Calu3 (cell line): ENCODE measurements around the gene PAPPA2. TPM values are rescaled to one million over a fixed set of nuclear protein-coding genes. Genes with fewer than 3 reads are reported as not detected.

Experiments
- BruUV-seq: library from RNA; stranded (reverse); fragments of 400-500 nt; replicated peaks from 2 replicates; lab custom pipeline; 2021; lab: Mats Ljungman, UMichigan
- CTCF ChIA-PET: fragments of 300-600 bp; sonication (Branson Sonifier 250); formaldehyde crosslinking; loops from one replicate; lab custom pipeline; 2022; ENCODE audit warnings: antibody characterized with exemption; lab: Charles Lee
- DNase-seq: peaks from one replicate; pipeline ENCODE4 v3.0.0; 2022
- H3K27ac Mint-ChIP-seq: one replicate; pipeline ENCODE4 v1.8.0; 2022; ENCODE audit warnings: mixed read lengths; ENCODE audit not compliant: unreplicated experiment
- H3K27me3 Mint-ChIP-seq: one replicate; pipeline ENCODE4 v1.8.0; 2022; ENCODE audit warnings: mixed read lengths; ENCODE audit not compliant: unreplicated experiment
- H3K36me3 Mint-ChIP-seq: one replicate; pipeline ENCODE4 v1.8.0; 2022; ENCODE audit warnings: mild to moderate bottlenecking, moderate library complexity, mixed read lengths; ENCODE audit not compliant: insufficient read depth, unreplicated experiment
- H3K4me1 Mint-ChIP-seq: one replicate; pipeline ENCODE4 v1.8.0; 2022; ENCODE audit warnings: mild to moderate bottlenecking, low read depth, mixed read lengths; ENCODE audit not compliant: unreplicated experiment
- H3K4me3 Mint-ChIP-seq: one replicate; pipeline ENCODE4 v1.8.0; 2022; ENCODE audit warnings: mild to moderate bottlenecking, low read depth, moderate library complexity, mixed read lengths; ENCODE audit not compliant: unreplicated experiment
- H3K9me3 Mint-ChIP-seq: one replicate; pipeline ENCODE4 v1.8.0; 2022; ENCODE audit warnings: low read depth, mixed read lengths; ENCODE audit not compliant: unreplicated experiment
- intact Hi-C: fragments of 100-400 bp; cut with micrococcal nuclease; formaldehyde crosslinking; loops from one replicate; pipeline ENCODE4 v1.10.0; 2022; ENCODE audit not compliant: unreplicated experiment
- total RNA-seq: library from RNA; stranded (reverse); gene quantifications from 2 replicates; pipeline ENCODE4 v1.2.3, GENCODE V29; 2022
- TF ChIP-seq, protein P1 (sequence below): fragments of 200-600 bp; IDR thresholded peaks from one replicate; pipeline ENCODE4 v1.8.0; 2022; ENCODE audit warnings: antibody characterized with exemption; ENCODE audit not compliant: unreplicated experiment

PAPPA2 gene
- total RNA-seq, 1 experiment from 2014 or later = 0.14 TPM

DNA sequence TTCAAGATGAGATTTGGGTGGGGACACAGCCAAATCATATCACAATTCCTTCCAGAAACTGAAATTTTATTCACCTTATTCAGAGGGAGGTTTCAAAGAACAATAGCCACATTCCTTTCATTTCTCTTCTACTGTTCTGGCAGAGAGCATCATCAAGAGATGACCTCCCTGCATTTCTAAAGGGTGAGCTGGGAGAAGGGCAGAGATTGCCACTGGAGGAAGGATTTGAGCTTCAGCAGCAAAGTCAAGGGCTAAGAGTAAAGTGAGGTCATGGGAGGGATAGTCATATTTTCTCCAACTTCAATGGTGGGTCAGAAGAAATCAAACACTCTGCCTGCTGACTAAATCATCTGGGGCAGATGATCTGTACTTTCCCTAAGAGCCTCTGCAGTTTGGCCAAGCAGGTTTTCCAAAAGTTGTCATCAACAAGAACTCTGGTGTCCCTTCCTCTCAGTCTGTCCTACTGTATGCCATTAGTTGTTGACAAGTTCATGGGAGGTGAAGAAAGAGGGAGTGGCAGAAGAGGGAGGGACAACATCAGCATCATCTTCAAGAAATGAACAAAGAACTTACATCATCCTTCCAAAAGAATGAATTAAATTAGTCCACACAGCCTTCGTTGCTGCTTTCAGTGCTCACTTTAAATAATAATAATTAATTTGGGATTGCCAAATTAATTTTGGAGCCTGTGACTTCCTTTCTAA, 403.2 kb downstream of the PAPPA2 start:
- BruUV-seq = no TSS peak
- Mint-ChIP-seq H3K36me3 (no peaks in the 10 kb centered on the region), H3K4me3 (no peak overlapping the region), H3K27ac (no peak overlapping the region), H3K27me3 (peaks cover 65% of the 10 kb centered on the region), H3K9me3 (no peaks in the 10 kb centered on the region), H3K4me1 (no peaks in the 10 kb centered on the region)
- intact Hi-C loops = no loop called here
- DNase-seq = no peak
- TF ChIP-seq, protein P1, sequence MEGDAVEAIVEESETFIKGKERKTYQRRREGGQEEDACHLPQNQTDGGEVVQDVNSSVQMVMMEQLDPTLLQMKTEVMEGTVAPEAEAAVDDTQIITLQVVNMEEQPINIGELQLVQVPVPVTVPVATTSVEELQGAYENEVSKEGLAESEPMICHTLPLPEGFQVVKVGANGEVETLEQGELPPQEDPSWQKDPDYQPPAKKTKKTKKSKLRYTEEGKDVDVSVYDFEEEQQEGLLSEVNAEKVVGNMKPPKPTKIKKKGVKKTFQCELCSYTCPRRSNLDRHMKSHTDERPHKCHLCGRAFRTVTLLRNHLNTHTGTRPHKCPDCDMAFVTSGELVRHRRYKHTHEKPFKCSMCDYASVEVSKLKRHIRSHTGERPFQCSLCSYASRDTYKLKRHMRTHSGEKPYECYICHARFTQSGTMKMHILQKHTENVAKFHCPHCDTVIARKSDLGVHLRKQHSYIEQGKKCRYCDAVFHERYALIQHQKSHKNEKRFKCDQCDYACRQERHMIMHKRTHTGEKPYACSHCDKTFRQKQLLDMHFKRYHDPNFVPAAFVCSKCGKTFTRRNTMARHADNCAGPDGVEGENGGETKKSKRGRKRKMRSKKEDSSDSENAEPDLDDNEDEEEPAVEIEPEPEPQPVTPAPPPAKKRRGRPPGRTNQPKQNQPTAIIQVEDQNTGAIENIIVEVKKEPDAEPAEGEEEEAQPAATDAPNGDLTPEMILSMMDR = no peak
- CTCF ChIA-PET = no interaction called here

DNA sequence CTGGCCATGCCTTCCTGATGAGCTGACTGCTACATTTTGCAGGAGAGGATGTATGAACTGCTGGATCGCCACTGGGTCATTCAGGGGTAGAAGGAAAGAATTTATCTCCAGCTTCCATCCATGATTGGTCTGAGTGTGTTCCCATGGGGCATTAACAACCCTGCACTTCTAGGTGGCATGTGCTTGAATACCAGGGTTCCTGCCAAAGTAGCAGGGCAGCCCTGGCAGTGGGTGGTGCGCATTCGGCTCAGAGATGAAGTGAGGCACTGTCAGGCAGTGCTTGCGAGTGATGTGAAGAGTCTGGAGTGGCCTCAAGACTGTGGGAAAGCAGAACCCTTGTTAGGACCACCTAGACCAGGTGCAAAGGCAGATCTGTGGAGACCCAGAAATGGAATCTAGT, 406.6 kb downstream of the PAPPA2 start:
- H3K27me3 Mint-ChIP-seq = peaks cover 84% of the 10 kb centered on the region
- DNase-seq = no peak
- no peak overlapping the region for H3K4me3 Mint-ChIP-seq
- no peaks in the 10 kb centered on the region for H3K4me1 Mint-ChIP-seq
- no peaks in the 10 kb centered on the region for H3K36me3 Mint-ChIP-seq
- intact Hi-C loops = no loop called here
- no TSS peak for BruUV-seq
- CTCF ChIA-PET = interaction anchor here (0.5 kb wide), 1 partner anchor 1548 kb away, joined by 5 read pairs; no protein-coding TSS in a partner anchor
- no peaks in the 10 kb centered on the region for H3K9me3 Mint-ChIP-seq
- TF ChIP-seq, protein P1 = no peak
- no peak overlapping the region for H3K27ac Mint-ChIP-seq

DNA sequence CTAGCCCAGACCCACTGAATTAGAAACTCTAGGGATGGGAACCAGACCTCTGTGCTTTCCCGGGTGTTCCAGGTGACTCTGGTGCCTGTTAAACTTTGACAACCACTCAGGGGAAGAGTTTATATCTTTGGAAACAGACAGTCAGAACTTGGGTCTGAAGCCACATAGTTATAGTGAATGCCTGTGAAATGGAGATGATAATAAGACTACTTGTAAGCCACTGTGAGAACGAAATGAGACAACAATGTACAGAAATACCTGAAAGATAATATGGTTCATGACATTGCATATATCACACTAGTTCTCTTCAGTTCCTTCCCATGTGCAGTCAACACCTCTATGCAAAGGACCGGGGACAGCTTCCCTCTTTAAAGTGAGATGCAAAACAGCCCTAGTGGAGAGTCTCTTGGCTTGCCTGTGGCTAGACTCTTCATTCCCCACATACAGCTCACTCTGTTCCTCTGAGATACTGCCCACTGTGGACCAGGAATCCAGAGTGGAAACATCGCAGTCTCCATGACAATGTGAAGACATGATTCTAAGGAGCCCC, 414.1 kb downstream of the PAPPA2 start:
- intact Hi-C loops = no loop called here

DNA sequence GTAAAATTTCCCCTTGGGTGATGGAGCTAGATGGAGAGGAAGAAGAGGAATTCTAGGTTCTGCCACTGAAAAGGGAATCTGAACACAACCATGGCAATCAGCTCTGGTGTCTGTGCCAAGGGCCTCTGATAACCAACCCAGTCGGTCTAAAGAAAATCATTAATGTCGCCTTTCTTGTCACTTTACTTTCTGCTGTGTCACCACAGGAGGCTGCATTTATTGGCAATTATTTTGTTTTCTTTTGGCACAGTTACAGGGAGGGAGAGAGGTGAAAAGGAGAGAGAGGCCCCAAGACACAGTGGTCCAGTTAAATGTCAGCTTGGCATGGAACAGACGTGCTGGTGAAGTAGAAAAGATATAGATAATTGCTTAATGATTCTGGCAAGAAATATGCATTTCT, 414.6 kb downstream of the PAPPA2 start:
- Mint-ChIP-seq H3K27me3 (peaks cover 67% of the 10 kb centered on the region), H3K9me3 (no peaks in the 10 kb centered on the region), H3K27ac (no peak overlapping the region), H3K4me1 (no peaks in the 10 kb centered on the region), H3K4me3 (no peak overlapping the region), H3K36me3 (no peaks in the 10 kb centered on the region)
- intact Hi-C loops = no loop called here
- DNase-seq = no peak
- CTCF ChIA-PET = no interaction called here
- BruUV-seq = no TSS peak
- TF ChIP-seq, protein P1 = no peak

More for the DNA sequence above, 414.1 kb downstream of the PAPPA2 start:
- BruUV-seq = no TSS peak
- TF ChIP-seq, protein P1 = no peak
- Mint-ChIP-seq H3K4me3 (no peak overlapping the region), H3K36me3 (no peaks in the 10 kb centered on the region), H3K4me1 (no peaks in the 10 kb centered on the region), H3K9me3 (no peaks in the 10 kb centered on the region), H3K27ac (no peak overlapping the region), H3K27me3 (peaks cover 72% of the 10 kb centered on the region)
- CTCF ChIA-PET = no interaction called here
- DNase-seq = no peak
